HG03025 (cell line): ENCODE data around the gene CYP21A2.
"Not testable (repeated sequence)": the region's sequence is repeated elsewhere in the genome, so short reads cannot be mapped to it uniquely, and the experiment has no call there.

Experiments
- ATAC-seq: cut with Tn5 transposase; IDR thresholded peaks from one replicate; pipeline ENCODE4 v1.9.1; 2021; ENCODE audit warnings: mild to moderate bottlenecking, moderate library complexity; ENCODE audit not compliant: unreplicated experiment, low FRiP score

CYP21A2 gene

GRCh38 chr6:32037598-32038524 lies at the start of gene CYP21A2:
TSS of gene CYP21A2 (plus strand) at chr6:32038415. CDS start at chr6:32038423, 8 bp downstream.
- not testable (repeated sequence) for ATAC-seq

GRCh38 chr6:31989363-31989762 lies 48.9 kb upstream of the CYP21A2 start:
- not testable (repeated sequence) for ATAC-seq

- ATAC-seq: not testable (repeated sequence)
Observed at GRCh38 chr6:31994421-31994820, 43.8 kb upstream of the CYP21A2 start.

GRCh38 chr6:31996385-31996784 lies 41.8 kb upstream of the CYP21A2 start:
- not testable (repeated sequence) for ATAC-seq

- ATAC-seq: not testable (repeated sequence)
Observed at GRCh38 chr6:32002546-32003268, 35.5 kb upstream of the CYP21A2 start.

- ATAC-seq: not testable (repeated sequence)
Observed at GRCh38 chr6:32003301-32003700, 34.9 kb upstream of the CYP21A2 start.

GRCh38 chr6:32004393-32004792 lies 33.8 kb upstream of the CYP21A2 start:
- ATAC-seq: not testable (repeated sequence)

- not testable (repeated sequence) for ATAC-seq
Observed at GRCh38 chr6:32004864-32005537, 33.2 kb upstream of the CYP21A2 start.

GRCh38 chr6:32005538-32005880 lies 32.7 kb upstream of the CYP21A2 start:
- not testable (repeated sequence) for ATAC-seq

GRCh38 chr6:32005991-32006529 lies 32.2 kb upstream of the CYP21A2 start:
- not testable (repeated sequence) for ATAC-seq

GRCh38 chr6:32007086-32007485 lies 31.1 kb upstream of the CYP21A2 start:
- not testable (repeated sequence) for ATAC-seq

- not testable (repeated sequence) for ATAC-seq
Observed at GRCh38 chr6:32008037-32008436, 30.2 kb upstream of the CYP21A2 start.

GRCh38 chr6:32008616-32009015 lies 29.6 kb upstream of the CYP21A2 start:
- ATAC-seq: not testable (repeated sequence)

GRCh38 chr6:32009537-32009936 lies 28.7 kb upstream of the CYP21A2 start:
- not testable (repeated sequence) for ATAC-seq

- ATAC-seq: not testable (repeated sequence)
Observed at GRCh38 chr6:32010856-32011530, 27.2 kb upstream of the CYP21A2 start.

GRCh38 chr6:32012941-32013617 lies 25.1 kb upstream of the CYP21A2 start:
- ATAC-seq: not testable (repeated sequence)

GRCh38 chr6:32013738-32014137 lies 24.5 kb upstream of the CYP21A2 start:
- not testable (repeated sequence) for ATAC-seq

GRCh38 chr6:32014547-32014946 lies 23.7 kb upstream of the CYP21A2 start, which contains the start of gene C4B:
TSS of gene C4B (plus strand) at chr6:32014795. CDS start at chr6:32014846, 51 bp downstream.
- not testable (repeated sequence) for ATAC-seq

- not testable (repeated sequence) for ATAC-seq
Observed at GRCh38 chr6:32022100-32022499, 16.1 kb upstream of the CYP21A2 start.
